Stimulated activated CD8-positive, alpha-beta memory T cell treated with anti-CD3 and anti-CD28 coated beads, Interleukin-7, amount 100 ng/mL, for 4 hours (primary cell): ENCODE measurements around the gene MT3.

Experiments
- DNase-seq, 2 donors: peaks; one replicate each; pipeline ENCODE4 v3.0.0-alpha.2; 2020; ENCODE audit warnings: low read depth in 2 of 2

Gene MT3

GRCh38 chr16:56589141-56590039, at the start of gene MT3:
Gene MT3 (plus strand): TSS chr16:56589528. CDS start chr16:56589591, 63 bp downstream.
- DNase-seq: peak in 1 of 2 donors; percentile 30

- DNase-seq: no peak
These were observed 49.7 kb upstream of the MT3 start for GRCh38 chr16:56539656-56540055.

GRCh38 chr16:56542039-56542438, 47.3 kb upstream of the MT3 start:
- no peak for DNase-seq

GRCh38 chr16:56547120-56547948, 42.0 kb upstream of the MT3 start:
- no peak for DNase-seq

GRCh38 chr16:56547949-56548567, 41.3 kb upstream of the MT3 start:
- no peak for DNase-seq

GRCh38 chr16:56549161-56549560, 40.2 kb upstream of the MT3 start:
- DNase-seq: no peak

- no peak for DNase-seq
These were observed 39.5 kb upstream of the MT3 start for GRCh38 chr16:56549744-56550385.

GRCh38 chr16:56551796-56552738, 37.3 kb upstream of the MT3 start:
- DNase-seq: no peak

- DNase-seq: no peak
These were observed 34.9 kb upstream of the MT3 start for GRCh38 chr16:56554441-56554840.

- no peak for DNase-seq
These were observed 31.1 kb upstream of the MT3 start for GRCh38 chr16:56558024-56558747.

GRCh38 chr16:56559109-56559508, 30.2 kb upstream of the MT3 start:
- DNase-seq: no peak

GRCh38 chr16:56560447-56560846, 28.9 kb upstream of the MT3 start:
- DNase-seq: no peak

- no peak for DNase-seq
These were observed 28.2 kb upstream of the MT3 start for GRCh38 chr16:56561126-56561525.

GRCh38 chr16:56564793-56565477, 24.4 kb upstream of the MT3 start, which contains the start of gene MT4:
Gene MT4 (plus strand): TSS chr16:56565073. CDS start chr16:56565129, 56 bp downstream.
- no peak for DNase-seq

- no peak for DNase-seq
These were observed 19.4 kb upstream of the MT3 start for GRCh38 chr16:56569971-56570370.

- no peak for DNase-seq
These were observed 17.8 kb upstream of the MT3 start for GRCh38 chr16:56571525-56571924.

- DNase-seq: no peak
These were observed 14.7 kb upstream of the MT3 start for GRCh38 chr16:56574625-56575024.

- peak; percentile 62 to 76 for DNase-seq
These were observed 12.6 kb upstream of the MT3 start for GRCh38 chr16:56576585-56577299.

- no peak for DNase-seq
These were observed 12.1 kb upstream of the MT3 start for GRCh38 chr16:56577300-56577625.
